Endometrial microvascular endothelial cells (primary cell): ENCODE measurements around the gene PNPO. TPM values are rescaled to one million over a fixed set of nuclear protein-coding genes. Genes with fewer than 3 reads are reported as not detected.

Experiments used
- in situ Hi-C: cut with HindIII; loops from 2 replicates; pipeline ENCODE4 v1.10.0; 2017; ENCODE audit warnings: low sequenced_read_pairs, low pct_unique_long_range_greater_than_20kb; ENCODE audit errors: inconsistent ontology term
- total RNA-seq: library from RNA; depleted of rRNA; stranded (reverse); fragments of >200 nt; gene quantifications from one replicate; pipeline ENCODE4 v1.2.3, GENCODE V29; 2015; ENCODE audit errors: inconsistent ontology term

Gene PNPO
- total RNA-seq, 1 donor from 2014 or later, result 42.4 TPM

- in situ Hi-C loops, result no loop called here
Measured at GRCh38 chr17:47945529-47946508, 4.4 kb downstream of the PNPO start.

- in situ Hi-C loops, result no loop called here
Measured at GRCh38 chr17:47946516-47946915, 5.1 kb downstream of the PNPO start.

GRCh38 chr17:47946929-47947397 is 5.6 kb downstream of the PNPO start:
- in situ Hi-C loops, result no loop called here

- in situ Hi-C loops, result no loop called here
Measured at GRCh38 chr17:47948706-47949196, 7.4 kb downstream of the PNPO start.

GRCh38 chr17:47949197-47949759 is 7.9 kb downstream of the PNPO start:
- in situ Hi-C loops, result no loop called here

- in situ Hi-C loops, result no loop called here
Measured at GRCh38 chr17:47949946-47950345, 8.6 kb downstream of the PNPO start.

GRCh38 chr17:47950448-47950847 is 9.1 kb downstream of the PNPO start:
- in situ Hi-C loops, result no loop called here

- in situ Hi-C loops, result no loop called here
Measured at GRCh38 chr17:47952171-47953021, 11.0 kb downstream of the PNPO start.

- in situ Hi-C loops, result no loop called here
Measured at GRCh38 chr17:47953909-47954308, 12.5 kb downstream of the PNPO start.

GRCh38 chr17:47955497-47956461 is 14.4 kb downstream of the PNPO start:
- in situ Hi-C loops, result no loop called here

GRCh38 chr17:47956791-47957590 is 15.6 kb downstream of the PNPO start:
- in situ Hi-C loops, result no loop called here

GRCh38 chr17:47957591-47958490 is 16.5 kb downstream of the PNPO start, which contains the start of gene PRR15L:
Gene PRR15L, minus strand, starts transcription at chr17:47957883. Its CDS starts 4,649 bp downstream, at chr17:47953234.
- in situ Hi-C loops, result no loop called here

- in situ Hi-C loops, result no loop called here
Measured at GRCh38 chr17:47959825-47960655, 18.7 kb downstream of the PNPO start.

GRCh38 chr17:47961406-47961805 is 20.0 kb downstream of the PNPO start:
- in situ Hi-C loops, result no loop called here

GRCh38 chr17:47962901-47963300 is 21.5 kb downstream of the PNPO start:
- in situ Hi-C loops, result no loop called here
